ENCODE data around the gene NIN. TPM values are rescaled to one million over a fixed set of nuclear protein-coding genes. Genes with fewer than 3 reads are reported as not detected.

NIN gene
- total RNA-seq, 2 donors from 2014 or later: 31.0 to 37.4 TPM

DNA sequence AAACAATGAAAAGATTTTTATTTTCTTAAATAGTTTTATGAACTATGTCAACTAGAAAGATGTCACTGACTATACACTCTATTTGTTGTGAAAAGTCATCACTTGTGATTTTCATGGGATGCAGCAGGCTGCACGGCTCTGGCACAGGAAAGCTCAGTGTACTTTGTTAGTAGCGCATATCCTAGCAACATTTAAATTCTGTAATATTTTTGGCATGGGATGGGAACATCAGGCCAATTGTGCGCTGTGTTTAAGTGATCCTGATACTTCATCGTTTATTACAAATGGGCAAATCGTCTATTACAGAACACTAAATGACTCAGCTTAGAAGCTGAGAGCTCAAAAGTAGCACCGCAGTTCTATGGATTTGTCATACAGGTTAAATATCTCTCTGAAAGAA lies 102.1 kb downstream of the NIN start:
- peaks cover 30% of the 10 kb centered on the region for H3K36me3 ChIP-seq

GRCh38 chr14:50726372-50727107 lies 104.4 kb downstream of the NIN start:
- ATAC-seq (ENCODE audit: insufficient number of reproducible peaks, low FRiP score, low read depth): no peak
- Histone ChIP-seq H3K27ac (no peak overlapping the region), H3K4me3 (no peak overlapping the region), H3K27me3 (replicated peaks; ENCODE audit: insufficient read depth) (no peaks in the 10 kb centered on the region), H3K4me1 (ENCODE audit: control insufficient read depth in 1 of 2, low read depth in 2 of 2) (no peaks in the 10 kb centered on the region), H3K9me3 (no peaks in the 10 kb centered on the region), H3K36me3 (peaks cover 34% of the 10 kb centered on the region)
- DNase-seq (ENCODE audit: low spot score): no peak
- TF ChIP-seq, protein P1, sequence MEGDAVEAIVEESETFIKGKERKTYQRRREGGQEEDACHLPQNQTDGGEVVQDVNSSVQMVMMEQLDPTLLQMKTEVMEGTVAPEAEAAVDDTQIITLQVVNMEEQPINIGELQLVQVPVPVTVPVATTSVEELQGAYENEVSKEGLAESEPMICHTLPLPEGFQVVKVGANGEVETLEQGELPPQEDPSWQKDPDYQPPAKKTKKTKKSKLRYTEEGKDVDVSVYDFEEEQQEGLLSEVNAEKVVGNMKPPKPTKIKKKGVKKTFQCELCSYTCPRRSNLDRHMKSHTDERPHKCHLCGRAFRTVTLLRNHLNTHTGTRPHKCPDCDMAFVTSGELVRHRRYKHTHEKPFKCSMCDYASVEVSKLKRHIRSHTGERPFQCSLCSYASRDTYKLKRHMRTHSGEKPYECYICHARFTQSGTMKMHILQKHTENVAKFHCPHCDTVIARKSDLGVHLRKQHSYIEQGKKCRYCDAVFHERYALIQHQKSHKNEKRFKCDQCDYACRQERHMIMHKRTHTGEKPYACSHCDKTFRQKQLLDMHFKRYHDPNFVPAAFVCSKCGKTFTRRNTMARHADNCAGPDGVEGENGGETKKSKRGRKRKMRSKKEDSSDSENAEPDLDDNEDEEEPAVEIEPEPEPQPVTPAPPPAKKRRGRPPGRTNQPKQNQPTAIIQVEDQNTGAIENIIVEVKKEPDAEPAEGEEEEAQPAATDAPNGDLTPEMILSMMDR (IDR thresholded peaks at IDR 0.05): no peak

More for the DNA sequence above, 102.1 kb downstream of the NIN start:
- TF ChIP-seq, protein P1 (IDR thresholded peaks at IDR 0.05): no peak
- Histone ChIP-seq H3K27me3 (replicated peaks; ENCODE audit: insufficient read depth) (no peaks in the 10 kb centered on the region), H3K4me3 (no peak overlapping the region), H3K9me3 (no peaks in the 10 kb centered on the region), H3K27ac (no peak overlapping the region), H3K4me1 (ENCODE audit: control insufficient read depth in 1 of 2, low read depth in 2 of 2) (no peaks in the 10 kb centered on the region)
- ATAC-seq (ENCODE audit: insufficient number of reproducible peaks, low FRiP score, low read depth) (no peak), DNase-seq (ENCODE audit: low spot score) (no peak)

DNA sequence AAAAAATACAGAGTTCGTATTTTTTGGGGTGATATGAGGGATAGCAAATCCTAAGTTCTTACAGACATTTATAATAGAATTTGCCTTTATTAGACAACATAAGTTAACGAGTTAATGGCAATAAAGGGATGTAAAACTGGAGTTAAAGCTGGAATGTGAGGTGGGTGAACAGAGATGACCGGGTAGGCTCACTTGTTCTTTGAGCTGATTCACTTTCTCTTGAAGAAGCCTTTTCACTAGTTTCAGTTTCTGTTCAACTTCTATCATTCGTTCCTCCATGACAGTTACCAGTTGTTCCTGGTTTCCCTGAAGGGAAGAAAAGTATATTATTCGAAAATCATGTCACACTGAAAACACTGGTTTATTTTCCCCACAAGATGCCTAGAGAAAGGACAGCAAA lies 105.2 kb downstream of the NIN start:
- peaks cover 34% of the 10 kb centered on the region for H3K36me3 ChIP-seq
- TF ChIP-seq, protein P1 (IDR thresholded peaks at IDR 0.05): no peak
- H3K4me1 ChIP-seq (ENCODE audit: control insufficient read depth in 1 of 2, low read depth in 2 of 2): no peaks in the 10 kb centered on the region
- no peak overlapping the region for H3K27ac ChIP-seq
- no peaks in the 10 kb centered on the region for H3K27me3 ChIP-seq (replicated peaks; ENCODE audit: insufficient read depth)
- no peaks in the 10 kb centered on the region for H3K9me3 ChIP-seq
- no peak overlapping the region for H3K4me3 ChIP-seq
- DNase-seq (ENCODE audit: low spot score) (no peak), ATAC-seq (ENCODE audit: insufficient number of reproducible peaks, low FRiP score, low read depth) (no peak)

GRCh38 chr14:50719911-50720759 lies 110.8 kb downstream of the NIN start:
- TF ChIP-seq, protein P1 (IDR thresholded peaks at IDR 0.05): no peak
- Histone ChIP-seq H3K27ac (no peak overlapping the region), H3K27me3 (replicated peaks; ENCODE audit: insufficient read depth) (no peaks in the 10 kb centered on the region), H3K4me1 (ENCODE audit: control insufficient read depth in 1 of 2, low read depth in 2 of 2) (no peaks in the 10 kb centered on the region), H3K36me3 (peaks cover 10% of the 10 kb centered on the region), H3K9me3 (no peaks in the 10 kb centered on the region), H3K4me3 (no peak overlapping the region)
- no peak for ATAC-seq (ENCODE audit: insufficient number of reproducible peaks, low FRiP score, low read depth)
- DNase-seq (ENCODE audit: low spot score): no peak

GRCh38 chr14:50718949-50719348 lies 112.0 kb downstream of the NIN start:
- peaks cover 4% of the 10 kb centered on the region for H3K36me3 ChIP-seq
- H3K4me1 ChIP-seq (ENCODE audit: control insufficient read depth in 1 of 2, low read depth in 2 of 2): no peaks in the 10 kb centered on the region
- no peaks in the 10 kb centered on the region for H3K27me3 ChIP-seq (replicated peaks; ENCODE audit: insufficient read depth)
- TF ChIP-seq, protein P1 (IDR thresholded peaks at IDR 0.05): no peak
- no peak for ATAC-seq (ENCODE audit: insufficient number of reproducible peaks, low FRiP score, low read depth)
- no peaks in the 10 kb centered on the region for H3K9me3 ChIP-seq
- no peak for DNase-seq (ENCODE audit: low spot score)
- H3K27ac ChIP-seq: no peak overlapping the region
- no peak overlapping the region for H3K4me3 ChIP-seq
